SU-DHL-6 (cell line): ENCODE data around the gene ZNF516.

Experiments used
- CTCF ChIP-seq: fragments of 200-600 bp; sonication (generic); IDR thresholded peaks from one replicate; pipeline ENCODE4 v1.5.1; 2017; ENCODE audit warnings: antibody characterized with exemption, mild to moderate bottlenecking, low read length, moderate library complexity; ENCODE audit not compliant: insufficient read depth, poor library complexity, severe bottlenecking
- EZH2phosphoT487 ChIP-seq: fragments of 200-600 bp; sonication (generic), shearing (Covaris generic); conservative IDR thresholded peaks from 2 replicates; pipeline ENCODE4 v1.6.1; 2018; ENCODE audit warnings: mild to moderate bottlenecking, antibody characterized with exemption, low read length, moderate library complexity, mixed read lengths

- TF ChIP-seq CTCF (no peak), EZH2phosphoT487 (no peak)
Observed at GRCh38 chr18:76484749-76485387, 10.2 kb downstream of the ZNF516 start.
